Measurements from ENCODE around the gene SOHLH2. TPM values are rescaled to one million over a fixed set of nuclear protein-coding genes. Genes with fewer than 3 reads are reported as not detected.

SOHLH2 gene
- total and polyA plus RNA-seq, 4 experiments from 2014 or later: not detected

DNA sequence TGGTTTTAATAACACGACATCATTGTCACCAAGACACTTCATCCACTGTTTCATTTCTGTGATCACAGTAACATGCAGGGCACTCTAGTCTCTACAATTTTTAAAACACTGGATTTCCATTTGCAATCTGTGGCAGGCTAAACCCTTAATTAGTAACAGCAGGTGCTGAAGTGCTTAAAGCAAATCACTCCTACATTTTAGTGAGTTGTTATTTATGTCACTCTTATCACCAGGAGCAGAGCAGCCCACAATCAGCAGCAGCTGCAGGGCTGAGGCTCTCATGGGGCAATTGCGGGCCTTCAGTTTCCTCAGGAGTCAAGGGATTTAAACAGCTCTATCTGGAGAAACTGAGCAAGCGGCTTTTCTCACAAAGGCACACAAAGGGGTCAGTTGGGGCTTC is 1.6 kb downstream of the SOHLH2 start:
- H3K4me3 Mint-ChIP-seq: no peak overlapping the region
- intact Hi-C loops (cut with micrococcal nuclease): no loop called here
- H3K9me3 Mint-ChIP-seq: peaks cover 0 to 12% (median 4%) of the 10 kb centered on the region in 8 donors

DNA sequence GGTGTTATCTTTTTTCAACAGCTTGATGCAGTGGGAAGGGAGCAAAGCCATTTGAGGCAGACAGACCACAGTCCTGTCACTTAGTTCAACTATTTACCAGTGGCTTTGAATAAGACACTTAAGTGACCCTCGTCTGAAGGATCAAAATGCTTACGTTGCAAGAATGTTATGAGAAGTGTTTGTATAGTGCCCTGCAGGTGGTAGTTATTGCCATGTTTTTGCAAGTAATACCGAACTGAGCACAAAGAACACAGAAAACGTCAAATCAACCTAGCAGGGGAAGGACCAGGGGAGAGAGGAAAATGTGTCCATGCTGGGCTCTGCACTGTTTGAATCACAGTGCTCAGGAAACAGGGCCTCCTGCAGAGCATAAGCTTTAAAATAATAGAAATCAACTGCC is 2.8 kb downstream of the SOHLH2 start:
- no peaks in the 10 kb centered on the region for H3K36me3 Mint-ChIP-seq
- H3K9me3 Mint-ChIP-seq: peaks cover 0 to 10% (median 3%) of the 10 kb centered on the region in 8 donors
- H3K27ac Mint-ChIP-seq: no peak overlapping the region
- Histone ChIP-seq H3K27me3 (ENCODE audit: insufficient read depth, low read length) (no peaks in the 10 kb centered on the region), H3K4me1 (ENCODE audit: insufficient read depth, low read length) (no peaks in the 10 kb centered on the region), H3K9me3 (ENCODE audit: control insufficient read depth in 1 of 2, low read length in 2 of 2) (no peaks in the 10 kb centered on the region), H3K27ac (ENCODE audit: low read depth, low read length) (no peak overlapping the region), H3K4me3 (ENCODE audit: low read length in 2 of 2) (no peak overlapping the region), H3K36me3 (ENCODE audit: insufficient read depth, low read length) (no peaks in the 10 kb centered on the region)
- H3K4me3 Mint-ChIP-seq: no peak overlapping the region
- no peaks in the 10 kb centered on the region for H3K4me1 Mint-ChIP-seq
- DNase-seq: no peak
- POLR2A ChIA-PET (ENCODE audit: partially characterized antibody): no interaction called here
- H3K27me3 Mint-ChIP-seq: peaks cover 0 to 4% of the 10 kb centered on the region in 2 donors
- CTCF ChIA-PET (ENCODE audit: partially characterized antibody): no interaction called here
- intact Hi-C loops (cut with micrococcal nuclease): no loop called here

More for the DNA sequence above, 1.6 kb downstream of the SOHLH2 start:
- Histone ChIP-seq H3K27me3 (ENCODE audit: insufficient read depth, low read length) (no peaks in the 10 kb centered on the region), H3K4me1 (ENCODE audit: insufficient read depth, low read length) (no peaks in the 10 kb centered on the region), H3K4me3 (ENCODE audit: low read length in 2 of 2) (no peak overlapping the region), H3K9me3 (ENCODE audit: control insufficient read depth in 1 of 2, low read length in 2 of 2) (no peaks in the 10 kb centered on the region), H3K27ac (ENCODE audit: low read depth, low read length) (no peak overlapping the region), H3K36me3 (ENCODE audit: insufficient read depth, low read length) (no peaks in the 10 kb centered on the region)
- DNase-seq: no peak
- POLR2A ChIA-PET (ENCODE audit: partially characterized antibody): no interaction called here
- no peaks in the 10 kb centered on the region for H3K36me3 Mint-ChIP-seq
- H3K27ac Mint-ChIP-seq: no peak overlapping the region
- CTCF ChIA-PET (ENCODE audit: partially characterized antibody): no interaction called here
- no peaks in the 10 kb centered on the region for H3K4me1 Mint-ChIP-seq
- peaks cover 0 to 4% of the 10 kb centered on the region in 2 donors for H3K27me3 Mint-ChIP-seq

- H3K27ac Mint-ChIP-seq: no peak overlapping the region
- Histone ChIP-seq H3K4me1 (ENCODE audit: insufficient read depth, low read length) (no peaks in the 10 kb centered on the region), H3K27ac (ENCODE audit: low read depth, low read length) (no peak overlapping the region), H3K4me3 (ENCODE audit: low read length in 2 of 2) (no peak overlapping the region), H3K36me3 (ENCODE audit: insufficient read depth, low read length) (no peaks in the 10 kb centered on the region), H3K27me3 (ENCODE audit: insufficient read depth, low read length) (no peaks in the 10 kb centered on the region), H3K9me3 (ENCODE audit: control insufficient read depth in 1 of 2, low read length in 2 of 2) (no peaks in the 10 kb centered on the region)
- ChIA-PET POLR2A (ENCODE audit: partially characterized antibody) (no interaction called here), CTCF (ENCODE audit: partially characterized antibody) (no interaction called here)
- intact Hi-C loops (cut with micrococcal nuclease): no loop called here
- no peak overlapping the region for H3K4me3 Mint-ChIP-seq
- peaks cover 0 to 4% of the 10 kb centered on the region in 2 donors for H3K27me3 Mint-ChIP-seq
- H3K9me3 Mint-ChIP-seq: peaks cover 0 to 10% (median 3%) of the 10 kb centered on the region in 8 donors
- no peaks in the 10 kb centered on the region for H3K36me3 Mint-ChIP-seq
- DNase-seq: no peak
- H3K4me1 Mint-ChIP-seq: no peaks in the 10 kb centered on the region
Measured at GRCh38 chr13:36210738-36211137, 3.6 kb downstream of the SOHLH2 start.

- Mint-ChIP-seq H3K4me1 (no peaks in the 10 kb centered on the region), H3K4me3 (no peak overlapping the region), H3K27me3 (peaks cover 0 to 4% of the 10 kb centered on the region in 2 donors), H3K9me3 (peaks cover 0 to 9% (median 0%) of the 10 kb centered on the region in 8 donors), H3K27ac (no peak overlapping the region), H3K36me3 (no peaks in the 10 kb centered on the region)
- no peaks in the 10 kb centered on the region for H3K4me1 ChIP-seq (ENCODE audit: insufficient read depth, low read length)
- H3K9me3 ChIP-seq (ENCODE audit: control insufficient read depth in 1 of 2, low read length in 2 of 2): no peaks in the 10 kb centered on the region
- no peak for DNase-seq
- H3K27ac ChIP-seq (ENCODE audit: low read depth, low read length): no peak overlapping the region
- intact Hi-C loops (cut with micrococcal nuclease): no loop called here
- no peaks in the 10 kb centered on the region for H3K27me3 ChIP-seq (ENCODE audit: insufficient read depth, low read length)
- ChIA-PET POLR2A (ENCODE audit: partially characterized antibody) (no interaction called here), CTCF (ENCODE audit: partially characterized antibody) (no interaction called here)
- H3K4me3 ChIP-seq (ENCODE audit: low read length in 2 of 2): no peak overlapping the region
- H3K36me3 ChIP-seq (ENCODE audit: insufficient read depth, low read length): no peaks in the 10 kb centered on the region
Measured at GRCh38 chr13:36207672-36208071, 6.7 kb downstream of the SOHLH2 start.

DNA sequence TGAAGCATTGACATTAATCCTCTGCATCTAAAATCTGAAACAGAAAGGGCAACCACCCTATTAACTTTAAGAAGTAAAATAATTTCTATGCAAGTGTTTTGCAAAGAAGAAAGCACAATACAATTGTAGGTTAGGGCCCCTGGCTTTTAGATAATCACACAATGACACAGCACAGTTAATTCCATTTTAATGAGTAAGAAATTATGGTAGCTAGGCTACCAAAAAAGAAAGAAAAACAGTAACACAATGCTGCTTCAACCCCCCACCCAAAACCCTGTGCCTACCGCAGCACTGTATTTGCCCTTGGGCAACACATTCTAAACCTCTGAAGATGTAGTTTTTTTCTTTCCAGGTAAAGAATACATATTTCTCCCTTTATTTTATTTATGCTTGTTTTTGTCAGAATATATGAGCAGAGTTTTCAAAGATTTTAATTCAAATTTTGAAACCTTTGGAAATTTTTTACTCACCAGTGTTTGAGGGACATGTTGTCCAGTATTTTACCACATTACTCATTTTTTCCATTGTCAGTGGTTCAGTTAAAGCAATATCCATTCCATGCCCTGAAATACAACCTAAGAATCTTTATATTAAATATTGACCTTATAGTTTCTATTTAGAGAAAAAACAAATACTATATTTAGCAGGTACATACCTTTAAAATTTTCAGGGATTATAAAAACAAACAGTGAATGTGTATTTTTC is 21.1 kb downstream of the SOHLH2 start:
- intact Hi-C loops (cut with micrococcal nuclease): no loop called here
- no peaks in the 10 kb centered on the region for H3K36me3 ChIP-seq (ENCODE audit: insufficient read depth, low read length)
- peaks cover 0 to 3% (median 0%) of the 10 kb centered on the region in 8 donors for H3K9me3 Mint-ChIP-seq
- H3K36me3 Mint-ChIP-seq: no peaks in the 10 kb centered on the region
- no peaks in the 10 kb centered on the region for H3K27me3 Mint-ChIP-seq
- H3K27ac ChIP-seq (ENCODE audit: low read depth, low read length): no peak overlapping the region
- no peak overlapping the region for H3K4me3 ChIP-seq (ENCODE audit: low read length in 2 of 2)
- no peaks in the 10 kb centered on the region for H3K4me1 Mint-ChIP-seq
- POLR2A ChIA-PET (ENCODE audit: partially characterized antibody): no interaction called here
- no peak overlapping the region for H3K27ac Mint-ChIP-seq
- no peaks in the 10 kb centered on the region for H3K27me3 ChIP-seq (ENCODE audit: insufficient read depth, low read length)
- H3K4me3 Mint-ChIP-seq: no peak overlapping the region
- H3K4me1 ChIP-seq (ENCODE audit: insufficient read depth, low read length): no peaks in the 10 kb centered on the region
- no peaks in the 10 kb centered on the region for H3K9me3 ChIP-seq (ENCODE audit: control insufficient read depth in 1 of 2, low read length in 2 of 2)
- DNase-seq: no peak
- CTCF ChIA-PET (ENCODE audit: partially characterized antibody): no interaction called here

GRCh38 chr13:36192166-36192565 is 22.2 kb downstream of the SOHLH2 start:
- intact Hi-C loops (cut with micrococcal nuclease): no loop called here
- no peaks in the 10 kb centered on the region for H3K4me1 ChIP-seq (ENCODE audit: insufficient read depth, low read length)
- no peaks in the 10 kb centered on the region for H3K9me3 ChIP-seq (ENCODE audit: control insufficient read depth in 1 of 2, low read length in 2 of 2)
- H3K4me3 ChIP-seq (ENCODE audit: low read length in 2 of 2): no peak overlapping the region
- H3K27me3 ChIP-seq (ENCODE audit: insufficient read depth, low read length): no peaks in the 10 kb centered on the region
- Mint-ChIP-seq H3K27me3 (no peaks in the 10 kb centered on the region), H3K36me3 (no peaks in the 10 kb centered on the region), H3K4me1 (no peaks in the 10 kb centered on the region), H3K4me3 (no peak overlapping the region), H3K9me3 (peaks cover 0 to 3% (median 0%) of the 10 kb centered on the region in 8 donors), H3K27ac (no peak overlapping the region)
- DNase-seq: no peak
- no peak overlapping the region for H3K27ac ChIP-seq (ENCODE audit: low read depth, low read length)
- no peaks in the 10 kb centered on the region for H3K36me3 ChIP-seq (ENCODE audit: insufficient read depth, low read length)
- ChIA-PET CTCF (ENCODE audit: partially characterized antibody) (no interaction called here), POLR2A (ENCODE audit: partially characterized antibody) (no interaction called here)

DNA sequence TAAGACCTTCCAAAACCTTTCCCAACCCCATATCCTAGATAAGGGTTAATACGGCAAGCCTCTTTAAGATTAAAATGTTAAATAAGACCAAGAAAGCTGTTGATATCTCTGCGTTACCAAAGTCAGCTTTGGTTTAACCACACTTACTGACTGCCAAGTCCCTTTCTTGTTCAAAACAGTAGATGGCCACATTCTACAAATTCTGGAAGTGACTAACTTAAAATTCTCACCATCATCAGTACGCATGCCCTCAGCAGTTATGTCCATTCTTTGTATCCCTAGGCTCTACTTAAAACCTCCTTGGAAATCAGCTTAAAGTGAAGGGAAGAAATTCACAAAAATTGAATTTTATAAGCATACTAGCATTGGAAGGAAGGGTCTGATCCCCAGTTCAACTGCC is 23.6 kb downstream of the SOHLH2 start:
- H3K9me3 Mint-ChIP-seq: peaks cover 0 to 5% (median under 1%) of the 10 kb centered on the region in 8 donors
- Histone ChIP-seq H3K4me1 (ENCODE audit: insufficient read depth, low read length) (no peaks in the 10 kb centered on the region), H3K4me3 (ENCODE audit: low read length in 2 of 2) (no peak overlapping the region), H3K27ac (ENCODE audit: low read depth, low read length) (no peak overlapping the region), H3K36me3 (ENCODE audit: insufficient read depth, low read length) (no peaks in the 10 kb centered on the region), H3K27me3 (ENCODE audit: insufficient read depth, low read length) (no peaks in the 10 kb centered on the region), H3K9me3 (ENCODE audit: control insufficient read depth in 1 of 2, low read length in 2 of 2) (no peaks in the 10 kb centered on the region)
- CTCF ChIA-PET (ENCODE audit: partially characterized antibody): no interaction called here
- POLR2A ChIA-PET (ENCODE audit: partially characterized antibody): no interaction called here
- H3K27me3 Mint-ChIP-seq: no peaks in the 10 kb centered on the region
- H3K4me3 Mint-ChIP-seq: no peak overlapping the region
- H3K27ac Mint-ChIP-seq: no peak overlapping the region
- intact Hi-C loops (cut with micrococcal nuclease): no loop called here
- DNase-seq: no peak
- H3K4me1 Mint-ChIP-seq: no peaks in the 10 kb centered on the region
- no peaks in the 10 kb centered on the region for H3K36me3 Mint-ChIP-seq

DNA sequence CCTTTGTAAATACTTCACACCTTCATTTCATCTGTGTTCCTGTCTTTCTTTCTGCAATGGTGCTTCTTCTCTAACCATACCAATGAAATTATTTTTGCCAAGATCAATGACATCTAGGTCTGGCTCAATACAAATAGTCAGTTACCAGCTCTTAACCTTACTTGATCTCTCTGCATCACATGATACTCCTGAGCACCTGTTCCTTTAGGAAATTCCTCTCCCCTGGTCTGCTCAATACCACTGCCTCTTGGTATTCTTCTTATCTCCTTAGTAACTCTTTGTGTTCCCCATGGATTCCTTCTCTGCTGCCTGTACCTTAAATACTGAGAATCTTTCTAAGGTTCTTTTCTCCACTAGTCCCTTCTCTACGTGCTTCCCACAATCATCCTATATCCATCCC is 25.9 kb downstream of the SOHLH2 start:
- Mint-ChIP-seq H3K4me3 (no peak overlapping the region), H3K27me3 (no peaks in the 10 kb centered on the region), H3K9me3 (peaks cover 0 to 5% (median 0%) of the 10 kb centered on the region in 8 donors), H3K36me3 (no peaks in the 10 kb centered on the region), H3K4me1 (no peaks in the 10 kb centered on the region), H3K27ac (no peak overlapping the region)
- no peak for DNase-seq
- H3K4me1 ChIP-seq (ENCODE audit: insufficient read depth, low read length): no peaks in the 10 kb centered on the region
- intact Hi-C loops (cut with micrococcal nuclease): no loop called here
- H3K9me3 ChIP-seq (ENCODE audit: control insufficient read depth in 1 of 2, low read length in 2 of 2): no peaks in the 10 kb centered on the region
- no peaks in the 10 kb centered on the region for H3K36me3 ChIP-seq (ENCODE audit: insufficient read depth, low read length)
- ChIA-PET CTCF (ENCODE audit: partially characterized antibody) (no interaction called here), POLR2A (ENCODE audit: partially characterized antibody) (no interaction called here)
- no peak overlapping the region for H3K4me3 ChIP-seq (ENCODE audit: low read length in 2 of 2)
- H3K27ac ChIP-seq (ENCODE audit: low read depth, low read length): no peak overlapping the region
- no peaks in the 10 kb centered on the region for H3K27me3 ChIP-seq (ENCODE audit: insufficient read depth, low read length)

Measured in CD4-positive, alpha-beta memory T cell (primary cell).